Stimulated activated CD8-positive, alpha-beta memory T cell treated with anti-CD3 and anti-CD28 coated beads, Interleukin-4, amount 100 ng/mL, for 48 hours (primary cell): ENCODE measurements around the gene ARMH3.
"Not testable (repeated sequence)": the region's sequence is repeated elsewhere in the genome, so short reads cannot be mapped to it uniquely, and the experiment has no call there.

Experiments used
- DNase-seq: peaks from one replicate; pipeline ENCODE4 v3.0.0-alpha.2; 2020

ARMH3 gene

GRCh38 chr10:102055647-102056419 lies at the start of gene ARMH3:
Gene ARMH3 (minus strand): TSS chr10:102056173. CDS start chr10:102040114, 16,059 bp downstream.
- DNase-seq = peak; percentile 92

GRCh38 chr10:102102421-102102820 lies 46.4 kb upstream of the ARMH3 start:
- DNase-seq = no peak

- DNase-seq = no peak
Observed at GRCh38 chr10:102101152-102101551, 45.2 kb upstream of the ARMH3 start.

GRCh38 chr10:102096449-102096848 lies 40.5 kb upstream of the ARMH3 start:
- no peak for DNase-seq

GRCh38 chr10:102090772-102091171 lies 34.8 kb upstream of the ARMH3 start:
- no peak for DNase-seq

GRCh38 chr10:102086196-102086595 lies 30.2 kb upstream of the ARMH3 start:
- DNase-seq = no peak

GRCh38 chr10:102085336-102085735 lies 29.4 kb upstream of the ARMH3 start:
- no peak for DNase-seq

GRCh38 chr10:102083541-102083940 lies 27.6 kb upstream of the ARMH3 start:
- no peak for DNase-seq

- peak; percentile 90 for DNase-seq
Observed at GRCh38 chr10:102072673-102073527, 16.9 kb upstream of the ARMH3 start.

- no peak for DNase-seq
Observed at GRCh38 chr10:102069071-102069470, 13.1 kb upstream of the ARMH3 start.

- no peak for DNase-seq
Observed at GRCh38 chr10:102068216-102068615, 12.2 kb upstream of the ARMH3 start.

- DNase-seq = no peak
Observed at GRCh38 chr10:102067091-102067916, 11.3 kb upstream of the ARMH3 start.

GRCh38 chr10:102066399-102067088 lies 10.6 kb upstream of the ARMH3 start:
- DNase-seq = no peak

- DNase-seq = peak; percentile 46
Observed at GRCh38 chr10:102065561-102066398, 9.8 kb upstream of the ARMH3 start.

- DNase-seq = peak; percentile 92
Observed at GRCh38 chr10:102064868-102065560, 9.0 kb upstream of the ARMH3 start, which contains the start of gene HPS6. Gene HPS6 (plus strand): TSS chr10:102065349. CDS start chr10:102065475, 126 bp downstream.

- DNase-seq = no peak
Observed at GRCh38 chr10:102064503-102064867, 8.5 kb upstream of the ARMH3 start.

GRCh38 chr10:102059987-102060386 lies 4.0 kb upstream of the ARMH3 start:
- no peak for DNase-seq

GRCh38 chr10:102054881-102055646 lies 909 bp downstream of the ARMH3 start:
- DNase-seq = not testable (repeated sequence)

- DNase-seq = no peak
Observed at GRCh38 chr10:102046095-102046494, 9.9 kb downstream of the ARMH3 start.

- no peak for DNase-seq
Observed at GRCh38 chr10:102045292-102045691, 10.7 kb downstream of the ARMH3 start.
